H1 (cell line): ENCODE results near the gene SCAMP3. TPM values are rescaled to one million over a fixed set of nuclear protein-coding genes. Genes with fewer than 3 reads are reported as not detected.
A peak's percentile ranks its signal among the peaks of the same experiment; 100 is the strongest.

Source experiments
- CTCF ChIA-PET: fragments of 300-600 bp; sonication (Branson Sonifier 250); formaldehyde crosslinking; loops from one replicate; lab custom pipeline; 2021; ENCODE audit not compliant: partially characterized antibody; lab: Charles Lee
- POLR2A ChIA-PET: fragments of 300-600 bp; sonication (Branson Sonifier 250); formaldehyde crosslinking; loops from one replicate; lab custom pipeline; 2021; ENCODE audit warnings: inconsistent platforms; ENCODE audit not compliant: partially characterized antibody; lab: Charles Lee
- DNase-seq, 2 experiments: peaks; one replicate each; pipeline versions ENCODE4 v3.0.0 to v3.0.0-alpha.2; 2010 to 2022; ENCODE audit warnings: low spot score in 2 of 2, low read depth in 1 of 2, mixed read lengths in 1 of 2
- FAIRE-seq: peaks from 2 replicates; lab custom pipeline; 2011; peaks lifted over from hg19 to GRCh38; lab: Jason Lieb, UNC
- H2AFZ ChIP-seq: 2 replicates; pipeline ENCODE4 v1.8.1; 2012; ENCODE audit warnings: low read length, inconsistent platforms
- H2AK5ac ChIP-seq: 2 replicates; pipeline ENCODE4 v1.6.1; 2013; ENCODE audit warnings: low read depth, low read length
- H2BK120ac ChIP-seq: replicated peaks from 2 replicates; pipeline ENCODE3; 2013; ENCODE audit warnings: low read depth, low read length, inconsistent platforms
- H2BK12ac ChIP-seq: 2 replicates; pipeline ENCODE4 v1.6.1; 2013; ENCODE audit warnings: low read depth, low read length
- H2BK15ac ChIP-seq: 2 replicates; pipeline ENCODE4 v1.6.1; 2013; ENCODE audit warnings: low read length
- H2BK20ac ChIP-seq: 2 replicates; pipeline ENCODE4 v1.6.1; 2013; ENCODE audit warnings: low read length
- H2BK5ac ChIP-seq: 2 replicates; pipeline ENCODE4 v1.6.1; 2013; ENCODE audit warnings: low read depth, low read length
- H3K14ac ChIP-seq: 2 replicates; pipeline ENCODE4 v1.6.1; 2013; ENCODE audit warnings: inconsistent platforms; ENCODE audit not compliant: insufficient read length
- H3K18ac ChIP-seq: 2 replicates; pipeline ENCODE4 v1.6.1; 2013; ENCODE audit warnings: low read length; ENCODE audit errors: extremely low read depth
- H3K23ac ChIP-seq: 2 replicates; pipeline ENCODE4 v1.6.1; 2013; ENCODE audit warnings: inconsistent platforms; ENCODE audit not compliant: insufficient read length
- H3K23me2 ChIP-seq: 2 replicates; pipeline ENCODE4 v1.6.1; 2013; ENCODE audit warnings: low read depth, low read length
- H3K27ac ChIP-seq: 2 replicates; pipeline ENCODE4 v1.6.1; 2011; ENCODE audit warnings: low read depth, low read length, inconsistent platforms
- H3K27me3 ChIP-seq, 4 experiments: replicated peaks in 1 of 4; 1 replicate in 1 of 4; 2 replicates in 3 of 4; pipeline versions ENCODE4 v1.6.1 to v1.8.1; 2011 to 2013; ENCODE audit warnings: low read length in 3 of 4, mild to moderate bottlenecking in 3 of 4, inconsistent platforms in 2 of 4, mixed read lengths in 2 of 4, moderate library complexity in 1 of 4; ENCODE audit not compliant: control insufficient read depth in 3 of 4, insufficient read depth in 3 of 4; ENCODE audit errors: extremely low read depth in 1 of 4
- H3K36me3 ChIP-seq, 4 experiments: 2 replicates each; pipeline versions ENCODE4 v1.6.1 to v1.8.1; 2011 to 2013; ENCODE audit warnings: mild to moderate bottlenecking in 4 of 4, low read length in 3 of 4, moderate library complexity in 2 of 4, control low read depth in 1 of 4, inconsistent platforms in 1 of 4; ENCODE audit not compliant: insufficient read depth in 4 of 4, control insufficient read depth in 2 of 4
- H3K4ac ChIP-seq: replicated peaks from 2 replicates; pipeline ENCODE3; 2013; ENCODE audit warnings: low read length, low read depth, mixed read lengths, inconsistent platforms; ENCODE audit not compliant: insufficient read length
- H3K4me1 ChIP-seq, 4 experiments: replicated peaks in 1 of 4; 1 replicate in 1 of 4; 2 replicates in 3 of 4; pipeline versions ENCODE4 v1.6.1 to v1.8.1; 2011 to 2013; ENCODE audit warnings: low read length in 3 of 4, inconsistent platforms in 2 of 4, mixed read lengths in 1 of 4; ENCODE audit not compliant: insufficient read depth in 4 of 4, control insufficient read depth in 3 of 4
- H3K4me2 ChIP-seq, 2 experiments: 2 replicates each; pipeline versions ENCODE4 v1.6.1 to v1.8.1; 2011 to 2013; ENCODE audit warnings: low read depth in 2 of 2, low read length in 2 of 2, control low read depth in 1 of 2, inconsistent platforms in 1 of 2, mild to moderate bottlenecking in 1 of 2; ENCODE audit not compliant: insufficient read depth in 1 of 2
- H3K4me3 ChIP-seq, 4 experiments: fragments of 200-600, 300-600 bp in 1 of 4; sonication (generic), shearing (Covaris generic), sonication (Bioruptor Twin) in 1 of 4; 2 replicates each; pipeline versions ENCODE4 v1.5.1 to v1.8.1; 2011 to 2016; ENCODE audit warnings: low read length in 4 of 4, low read depth in 3 of 4, control low read depth in 2 of 4, inconsistent platforms in 2 of 4, mild to moderate bottlenecking in 2 of 4, mixed read lengths in 1 of 4, moderate library complexity in 1 of 4; ENCODE audit not compliant: insufficient read depth in 2 of 4; ENCODE audit errors: extremely low read depth in 1 of 4
- H3K56ac ChIP-seq: replicated peaks from 2 replicates; pipeline ENCODE3; 2013; ENCODE audit warnings: low read depth, mild to moderate bottlenecking, mixed read lengths, low read length, inconsistent platforms; ENCODE audit not compliant: insufficient read length
- H3K79me1 ChIP-seq: 2 replicates; pipeline ENCODE4 v1.6.1; 2013; ENCODE audit warnings: low read depth, low read length, control low read depth
- H3K79me2 ChIP-seq, 2 experiments: 2 replicates each; pipeline versions ENCODE4 v1.6.1 to v1.8.1; 2012 to 2013; ENCODE audit warnings: low read length in 2 of 2, mild to moderate bottlenecking in 2 of 2, inconsistent platforms in 1 of 2; ENCODE audit not compliant: insufficient read depth in 2 of 2, control insufficient read depth in 1 of 2
- H3K9ac ChIP-seq, 4 experiments: replicated peaks in 1 of 4; 1 replicate in 1 of 4; 2 replicates in 3 of 4; pipeline versions ENCODE4 v1.6.1 to v1.8.1; 2011 to 2013; ENCODE audit warnings: low read depth in 3 of 4, low read length in 3 of 4, control low read depth in 2 of 4, mild to moderate bottlenecking in 2 of 4, moderate library complexity in 2 of 4, inconsistent platforms in 1 of 4; ENCODE audit errors: extremely low read depth in 1 of 4
- H3K9me3 ChIP-seq, 2 experiments: 2 replicates each; pipeline versions ENCODE4 v1.6.1 to v1.8.1; 2012 to 2013; ENCODE audit warnings: mild to moderate bottlenecking in 2 of 2, moderate library complexity in 2 of 2, control low read depth in 1 of 2, inconsistent platforms in 1 of 2, low read depth in 1 of 2, low read length in 1 of 2, mixed read lengths in 1 of 2; ENCODE audit not compliant: insufficient read depth in 2 of 2
- H4K20me1 ChIP-seq, 2 experiments: replicated peaks in 1 of 2; 2 replicates each; pipeline versions ENCODE3 to v1.8.1; 2011 to 2013; ENCODE audit warnings: inconsistent platforms in 2 of 2, low read length in 2 of 2, mild to moderate bottlenecking in 1 of 2; ENCODE audit not compliant: insufficient read depth in 2 of 2, control insufficient read depth in 1 of 2
- H4K5ac ChIP-seq: 2 replicates; pipeline ENCODE4 v1.6.1; 2013; ENCODE audit warnings: low read length, low read depth, mixed read lengths, inconsistent platforms; ENCODE audit not compliant: insufficient read length
- H4K8ac ChIP-seq: 2 replicates; pipeline ENCODE4 v1.8.0; 2013; ENCODE audit warnings: mild to moderate bottlenecking, moderate library complexity, low read length, inconsistent platforms; ENCODE audit not compliant: insufficient read depth; ENCODE audit errors: extremely low read depth
- H4K91ac ChIP-seq: replicated peaks from 2 replicates; pipeline ENCODE3; 2013; ENCODE audit warnings: low read length, mixed read lengths, inconsistent platforms; ENCODE audit not compliant: insufficient read length
- BACH1 ChIP-seq: IDR thresholded peaks from 2 replicates; pipeline ENCODE4 v1.6.1; 2012; ENCODE audit warnings: low read length, improper control_type of control experiment
- EGR1 ChIP-seq: IDR thresholded peaks from 2 replicates; pipeline ENCODE4 v1.6.1; 2011; ENCODE audit warnings: low read depth, low read length, borderline replicate concordance
- PHF8 ChIP-seq: fragments of 200-600 bp; sonication (generic); conservative IDR thresholded peaks from 2 replicates; pipeline ENCODE4 v1.7.1; 2012; ENCODE audit warnings: low read depth, mild to moderate bottlenecking, inconsistent platforms, low read length, moderate library complexity
- SIX5 ChIP-seq: IDR thresholded peaks from 2 replicates; pipeline ENCODE4 v1.6.1; 2011; ENCODE audit warnings: mild to moderate bottlenecking, low read depth, low read length
- TEAD4 ChIP-seq: IDR thresholded peaks from 2 replicates; pipeline ENCODE4 v1.6.1; 2012; ENCODE audit warnings: low read depth, low read length, inconsistent platforms, mixed read lengths
- ZNF274 ChIP-seq: IDR thresholded peaks from 2 replicates; pipeline ENCODE4 v1.7.0; 2012; ENCODE audit warnings: low read length, borderline replicate concordance; ENCODE audit errors: extremely low read depth
- WGBS, 2 experiments: shearing (Covaris generic) in 1 of 2; methylation state at CpG; one replicate each; pipeline versions ENCODE4 v1.1.6 to v1.1.7; 2013 to 2015; ENCODE audit warnings: low lambda C conversion rate in 2 of 2, mixed read lengths in 2 of 2, inconsistent platforms in 1 of 2, low coverage in 1 of 2, missing lambda C conversion rate in 1 of 2; ENCODE audit not compliant: insufficient replicate concordance in 2 of 2, insufficient coverage in 1 of 2, insufficient read length in 1 of 2; ENCODE audit errors: extremely low coverage in 1 of 2, missing lambda C conversion rate in 1 of 2; 5-methylcytosine and 5-hydroxymethylcytosine counted together
- polyA plus RNA-seq, 7 experiments: library from polyadenylated mRNA; depleted of rRNA in 3 of 7; stranded (reverse) in 5 of 7; unstranded in 2 of 7; fragments of >200 nt in 5 of 7; fragments of 200-250 nt in 2 of 7; gene quantifications; 1 replicate in 5 of 7; 2 replicates in 1 of 7; 4 replicates in 1 of 7; pipeline versions ENCODE4 v1.2.1 to v1.2.3, GENCODE V29; 2011 to 2013; ENCODE audit warnings: missing spikeins in 2 of 7, mixed read lengths in 2 of 7
- total RNA-seq: library from RNA; stranded (reverse); fragmentation: NEBNext Ultra II Directional; extraction: Animal tissue kit (Norgen Biotek cat#: 25700); gene quantifications from 2 replicates; pipeline ENCODE4 v1.2.1, GENCODE V29; 2021

Gene SCAMP3
- total and polyA plus RNA-seq, 2 of the 8 experiments (the other 6 are each of a cell fraction or from before 2014, with no cell fraction given) = 48.9 to 143 TPM

- Histone ChIP-seq H4K8ac (peak overlapping the region; percentile 9; the same call in 1 of the 2 replicates), H3K27me3 (no peaks in the 10 kb centered on the region), H3K23ac (no peak overlapping the region), H3K79me2 (0 out of 4 replicates have a peak, but pooled peaks cover 0 to 3% of the 10 kb centered on the region in 2 experiments), H3K56ac (no peak overlapping the region), H3K4ac (peak overlapping the region; percentile 39), H3K27ac (no peak overlapping the region), H4K20me1 (peaks cover 0 to 6% of the 10 kb centered on the region in 2 experiments), H3K9ac (no peak overlapping the region), H2AFZ (no peak overlapping the region), H2AK5ac (peak overlapping the region; percentile 85; the same call in 1 of the 2 replicates), H3K9me3 (no peaks in the 10 kb centered on the region), H4K5ac (no peak overlapping the region), H2BK12ac (0 out of 2 replicates have a peak overlapping the region, but pooled peaks have one; percentile 50), H4K91ac (no peak overlapping the region), H2BK5ac (no peak overlapping the region), H3K23me2 (peaks cover 12% of the 10 kb centered on the region; the same call in 1 of the 2 replicates), H2BK120ac (no peak overlapping the region), H3K36me3 (peaks cover 0 to 5% (median under 1%) of the 10 kb centered on the region in 4 experiments; a peak in 2 of 8 replicates), H3K4me3 (peak overlapping the region; percentile 57 to 91 (median 76)), H3K4me2 (peak overlapping the region; percentile 79 to 88), H3K79me1 (no peaks in the 10 kb centered on the region), H3K14ac (peak overlapping the region; percentile 21), H2BK20ac (no peak overlapping the region), H3K18ac (0 out of 2 replicates have a peak overlapping the region, but pooled peaks have one; percentile 19), H3K4me1 (peaks cover 0 to 26% (median 16%) of the 10 kb centered on the region in 4 experiments; a peak in 6 of 7 replicates), H2BK15ac (peak overlapping the region; percentile 81; the same call in 1 of the 2 replicates)
- CTCF ChIA-PET = interaction anchor here (15.2 kb wide), 1 partner anchor 68 kb away, joined by 227 read pairs; the partner anchor contains the start of gene RUSC1
- TF ChIP-seq BACH1 (no peak), PHF8 (no peak), ZNF274 (no peak), EGR1 (no peak), SIX5 (no peak), TEAD4 (no peak)
- no peak for FAIRE-seq
- 75% methylated on average over 12 of the region's 12 CpGs; no CpG with 5 or more reads in 1 of the 2 experiments for WGBS, 2 experiments
- POLR2A ChIA-PET = interaction anchor here (2.7 kb wide), 1 partner anchor 60 kb away, joined by 7 read pairs; no protein-coding TSS in a partner anchor
- no peak for DNase-seq
These were observed 7.9 kb downstream of the SCAMP3 start for GRCh38 chr1:155254228-155254713.
